Measurements from ENCODE around the gene ERICH4. TPM values are rescaled to one million over a fixed set of nuclear protein-coding genes. Genes with fewer than 3 reads are reported as not detected.
A peak's percentile ranks its signal among the peaks of the same experiment; 100 is the strongest.

The ERICH4 gene
- total and polyA plus RNA-seq, 2 of the 13 experiments (the other 11 are each of a cell fraction or from before 2014, with no cell fraction given) = 0.40 to 0.64 TPM

- no peak for TF ChIP-seq DMTF1 (CRISPR knock-in tag; IDR thresholded peaks at IDR 0.05)
- TF ChIP-seq, protein P1, sequence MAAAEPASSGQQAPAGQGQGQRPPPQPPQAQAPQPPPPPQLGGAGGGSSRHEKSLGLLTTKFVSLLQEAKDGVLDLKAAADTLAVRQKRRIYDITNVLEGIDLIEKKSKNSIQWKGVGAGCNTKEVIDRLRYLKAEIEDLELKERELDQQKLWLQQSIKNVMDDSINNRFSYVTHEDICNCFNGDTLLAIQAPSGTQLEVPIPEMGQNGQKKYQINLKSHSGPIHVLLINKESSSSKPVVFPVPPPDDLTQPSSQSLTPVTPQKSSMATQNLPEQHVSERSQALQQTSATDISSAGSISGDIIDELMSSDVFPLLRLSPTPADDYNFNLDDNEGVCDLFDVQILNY (CRISPR knock-in tag; conservative IDR thresholded peaks at IDR 0.05) = peak; percentile 75; the same call in 1 of the 2 replicates
- TF ChIP-seq, protein P2, sequence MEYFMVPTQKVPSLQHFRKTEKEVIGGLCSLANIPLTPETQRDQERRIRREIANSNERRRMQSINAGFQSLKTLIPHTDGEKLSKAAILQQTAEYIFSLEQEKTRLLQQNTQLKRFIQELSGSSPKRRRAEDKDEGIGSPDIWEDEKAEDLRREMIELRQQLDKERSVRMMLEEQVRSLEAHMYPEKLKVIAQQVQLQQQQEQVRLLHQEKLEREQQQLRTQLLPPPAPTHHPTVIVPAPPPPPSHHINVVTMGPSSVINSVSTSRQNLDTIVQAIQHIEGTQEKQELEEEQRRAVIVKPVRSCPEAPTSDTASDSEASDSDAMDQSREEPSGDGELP (IDR thresholded peaks at IDR 0.05; ENCODE audit: borderline replicate concordance, low read depth) = no peak
- TF ChIP-seq, protein P3, sequence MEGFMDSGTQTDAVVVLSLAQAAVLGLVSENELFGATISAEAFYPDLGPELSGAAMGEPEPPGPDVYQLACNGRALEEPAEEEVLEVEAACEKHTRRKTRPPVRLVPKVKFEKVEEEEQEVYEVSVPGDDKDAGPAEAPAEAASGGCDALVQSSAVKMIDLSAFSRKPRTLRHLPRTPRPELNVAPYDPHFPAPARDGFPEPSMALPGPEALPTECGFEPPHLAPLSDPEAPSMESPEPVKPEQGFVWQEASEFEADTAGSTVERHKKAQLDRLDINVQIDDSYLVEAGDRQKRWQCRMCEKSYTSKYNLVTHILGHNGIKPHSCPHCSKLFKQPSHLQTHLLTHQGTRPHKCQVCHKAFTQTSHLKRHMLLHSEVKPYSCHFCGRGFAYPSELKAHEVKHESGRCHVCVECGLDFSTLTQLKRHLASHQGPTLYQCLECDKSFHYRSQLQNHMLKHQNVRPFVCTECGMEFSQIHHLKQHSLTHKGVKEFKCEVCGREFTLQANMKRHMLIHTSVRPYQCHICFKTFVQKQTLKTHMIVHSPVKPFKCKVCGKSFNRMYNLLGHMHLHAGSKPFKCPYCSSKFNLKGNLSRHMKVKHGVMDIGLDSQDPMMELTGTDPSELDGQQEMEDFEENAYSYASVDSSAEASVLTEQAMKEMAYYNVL (CRISPR knock-in tag; IDR thresholded peaks at IDR 0.05; ENCODE audit: borderline replicate concordance) = no peak
- TF ChIP-seq HOXA7 (CRISPR knock-in tag; IDR thresholded peaks at IDR 0.05) = no peak
- TF ChIP-seq SP140L (CRISPR knock-in tag; IDR thresholded peaks at IDR 0.05; ENCODE audit: borderline replicate concordance) = no peak
- 0 out of 2 replicates have a peak, but pooled peaks have one; percentile 17 for TF ChIP-seq FOXC1 (CRISPR knock-in tag; IDR thresholded peaks at IDR 0.05; ENCODE audit: borderline replicate concordance)
- TF ChIP-seq RFX3 (CRISPR knock-in tag; IDR thresholded peaks at IDR 0.05) = no peak
- TF ChIP-seq, protein P4, sequence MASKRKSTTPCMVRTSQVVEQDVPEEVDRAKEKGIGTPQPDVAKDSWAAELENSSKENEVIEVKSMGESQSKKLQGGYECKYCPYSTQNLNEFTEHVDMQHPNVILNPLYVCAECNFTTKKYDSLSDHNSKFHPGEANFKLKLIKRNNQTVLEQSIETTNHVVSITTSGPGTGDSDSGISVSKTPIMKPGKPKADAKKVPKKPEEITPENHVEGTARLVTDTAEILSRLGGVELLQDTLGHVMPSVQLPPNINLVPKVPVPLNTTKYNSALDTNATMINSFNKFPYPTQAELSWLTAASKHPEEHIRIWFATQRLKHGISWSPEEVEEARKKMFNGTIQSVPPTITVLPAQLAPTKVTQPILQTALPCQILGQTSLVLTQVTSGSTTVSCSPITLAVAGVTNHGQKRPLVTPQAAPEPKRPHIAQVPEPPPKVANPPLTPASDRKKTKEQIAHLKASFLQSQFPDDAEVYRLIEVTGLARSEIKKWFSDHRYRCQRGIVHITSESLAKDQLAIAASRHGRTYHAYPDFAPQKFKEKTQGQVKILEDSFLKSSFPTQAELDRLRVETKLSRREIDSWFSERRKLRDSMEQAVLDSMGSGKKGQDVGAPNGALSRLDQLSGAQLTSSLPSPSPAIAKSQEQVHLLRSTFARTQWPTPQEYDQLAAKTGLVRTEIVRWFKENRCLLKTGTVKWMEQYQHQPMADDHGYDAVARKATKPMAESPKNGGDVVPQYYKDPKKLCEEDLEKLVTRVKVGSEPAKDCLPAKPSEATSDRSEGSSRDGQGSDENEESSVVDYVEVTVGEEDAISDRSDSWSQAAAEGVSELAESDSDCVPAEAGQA (IDR thresholded peaks at IDR 0.05; ENCODE audit: low read depth) = peak; percentile 46; the same call in 1 of the 2 replicates
- TF ChIP-seq, protein P4 (CRISPR knock-in tag; IDR thresholded peaks at IDR 0.05; ENCODE audit: borderline replicate concordance) = no peak
- TF ChIP-seq ZNF230 (CRISPR knock-in tag; IDR thresholded peaks at IDR 0.05) = 0 out of 2 replicates have a peak, but pooled peaks have one; percentile 2
- TF ChIP-seq LCORL (IDR thresholded peaks at IDR 0.05) = peak; percentile 80; the same call in 1 of the 2 replicates
- TF ChIP-seq LCORL (CRISPR knock-in tag; IDR thresholded peaks at IDR 0.05) = peak; percentile 72; the same call in 1 of the 2 replicates
Measured at GRCh38 chr19:41397086-41398049, 45.6 kb upstream of the ERICH4 start, which contains the start of the genes BCKDHA and EXOSC5 (continued).

Data from HepG2 (cell line).